GM12864 (cell line): ENCODE results near the gene P2RX3.

Experiments
- DNase-seq: peaks from one replicate; pipeline ENCODE4 v3.0.0-alpha.2; 2011; ENCODE audit warnings: low read depth
- H3K4me3 ChIP-seq: 2 replicates; pipeline ENCODE4 v1.5.1; 2011; ENCODE audit warnings: mild to moderate bottlenecking, low read depth, low read length, control low read depth
- CTCF ChIP-seq: IDR thresholded peaks from 2 replicates; pipeline ENCODE4 v1.5.1; 2011; ENCODE audit warnings: low read depth, mild to moderate bottlenecking, moderate library complexity, low read length, control low read depth, inconsistent platforms; ENCODE audit errors: missing control alignments

The P2RX3 gene

GRCh38 chr11:57353446-57353845, 15.3 kb downstream of the P2RX3 start:
- H3K4me3 ChIP-seq: no peak overlapping the region
- no peak for DNase-seq
- no peak for TF ChIP-seq CTCF

GRCh38 chr11:57353852-57354251, 15.7 kb downstream of the P2RX3 start:
- no peak for DNase-seq
- no peak for TF ChIP-seq CTCF
- H3K4me3 ChIP-seq: no peak overlapping the region

- no peak for DNase-seq
- H3K4me3 ChIP-seq: no peak overlapping the region
- no peak for TF ChIP-seq CTCF
These were observed 16.5 kb downstream of the P2RX3 start for GRCh38 chr11:57354699-57355098.

GRCh38 chr11:57356268-57356667, 18.1 kb downstream of the P2RX3 start:
- DNase-seq: no peak
- no peak for TF ChIP-seq CTCF
- no peak overlapping the region for H3K4me3 ChIP-seq

GRCh38 chr11:57357310-57357709, 19.2 kb downstream of the P2RX3 start:
- no peak overlapping the region for H3K4me3 ChIP-seq
- no peak for TF ChIP-seq CTCF
- DNase-seq: no peak

GRCh38 chr11:57357856-57358255, 19.7 kb downstream of the P2RX3 start:
- no peak overlapping the region for H3K4me3 ChIP-seq
- DNase-seq: no peak
- TF ChIP-seq CTCF: no peak

- TF ChIP-seq CTCF: no peak
These were observed 20.4 kb downstream of the P2RX3 start for GRCh38 chr11:57358543-57358961.

More at GRCh38 chr11:57358543-57358961, 20.4 kb downstream of the P2RX3 start:
- H3K4me3 ChIP-seq: no peak overlapping the region
- no peak for DNase-seq
